HG03342 (cell line): ENCODE measurements around the gene PLPPR3.

Experiments
- ATAC-seq: cut with Tn5 transposase; IDR thresholded peaks from one replicate; pipeline ENCODE4 v1.9.1; 2021; ENCODE audit warnings: mild to moderate bottlenecking, moderate library complexity; ENCODE audit not compliant: unreplicated experiment

Gene PLPPR3

GRCh38 chr19:797528-798414, 24.0 kb downstream of the PLPPR3 start:
- ATAC-seq = peak; percentile 35

DNA sequence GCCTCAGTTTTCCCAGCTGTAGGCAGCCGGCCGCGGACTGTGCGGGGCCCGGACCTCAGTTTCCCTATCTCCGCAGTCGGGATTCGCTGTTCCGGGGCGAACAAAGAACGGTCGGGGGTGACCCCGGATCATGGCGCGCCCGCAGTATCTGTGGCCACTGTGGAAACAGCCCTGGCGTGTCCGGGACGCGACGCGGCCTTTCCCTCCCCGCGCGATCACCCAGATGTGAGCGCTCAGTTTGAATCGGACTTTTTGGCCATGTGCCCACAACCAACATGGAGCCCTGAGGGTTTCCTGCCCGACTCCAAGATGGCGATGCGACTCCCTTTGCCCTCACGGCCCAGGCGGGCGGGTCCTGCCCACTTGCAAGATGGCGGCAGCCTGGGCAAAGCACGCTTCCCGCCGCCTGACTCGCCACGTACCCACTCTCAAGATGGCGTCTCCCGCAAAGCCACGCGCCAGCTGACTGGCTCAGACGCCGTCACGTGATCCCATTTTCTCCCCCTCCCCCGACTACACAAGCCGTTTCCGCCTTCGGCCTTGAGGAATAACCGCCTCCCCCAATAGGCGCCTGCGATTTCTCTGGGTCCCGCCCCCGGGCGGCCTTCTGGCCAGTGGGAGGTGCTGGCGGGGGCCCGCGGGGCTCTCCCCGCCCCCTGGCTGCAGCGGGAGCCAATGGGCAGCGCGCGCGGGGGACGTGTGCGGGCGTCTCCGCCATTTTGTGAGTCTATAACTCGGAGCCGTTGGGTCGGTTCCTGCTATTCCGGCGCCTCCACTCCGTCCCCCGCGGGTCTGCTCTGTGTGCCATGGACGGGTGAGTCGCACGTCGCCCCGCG, 24.8 kb downstream of the PLPPR3 start, which contains the start of gene PTBP1:
Gene PTBP1 (plus strand): TSS at position 761 of the 836 bp plus-strand sequence. CDS start 46 bp downstream, at position 807.
- ATAC-seq = peak; percentile 77

DNA sequence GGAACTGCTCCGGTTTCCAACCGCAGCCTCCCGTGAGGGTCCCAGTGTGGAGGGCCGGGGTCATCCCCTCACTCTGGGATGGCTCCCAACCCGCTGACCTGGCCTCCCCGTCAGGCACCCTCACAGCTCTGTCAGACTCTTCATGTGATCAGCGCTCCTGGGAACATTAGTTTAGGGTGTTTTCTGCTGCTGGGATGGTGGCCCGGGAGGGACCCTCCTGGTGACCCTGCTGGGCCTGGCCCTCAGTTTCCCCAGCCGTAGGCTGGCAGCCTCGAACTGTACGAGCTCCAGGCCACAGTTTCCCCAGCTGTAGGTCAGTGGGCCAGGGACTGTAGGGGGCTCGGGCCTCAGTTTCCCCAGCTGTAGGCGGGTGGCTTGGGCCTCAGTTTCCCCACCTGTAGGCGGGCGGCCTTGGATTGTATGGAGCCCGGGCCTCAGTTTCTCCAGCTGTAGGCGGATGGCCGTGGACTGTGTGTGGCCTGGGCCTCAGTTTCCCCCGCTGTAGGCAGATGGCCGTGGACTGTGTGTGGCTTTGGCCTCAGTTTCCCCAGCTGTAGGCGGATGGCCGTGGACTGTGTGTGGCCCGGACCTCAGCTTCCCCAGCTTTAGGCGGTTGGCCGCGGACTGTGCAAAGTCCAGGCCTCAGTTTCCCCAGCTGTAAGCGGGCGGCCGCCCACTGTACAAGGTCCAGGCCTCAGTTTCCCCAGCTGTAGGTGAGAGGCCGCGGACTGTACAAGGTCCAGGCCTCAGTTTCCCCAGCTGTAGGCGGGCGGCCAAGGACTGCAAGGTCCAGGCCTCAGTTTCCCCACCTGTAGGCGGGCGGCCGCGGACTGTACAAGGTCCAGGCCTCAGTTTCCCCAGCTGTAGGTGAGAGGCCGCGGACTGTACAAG, 25.8 kb downstream of the PLPPR3 start:
- no peak for ATAC-seq

DNA sequence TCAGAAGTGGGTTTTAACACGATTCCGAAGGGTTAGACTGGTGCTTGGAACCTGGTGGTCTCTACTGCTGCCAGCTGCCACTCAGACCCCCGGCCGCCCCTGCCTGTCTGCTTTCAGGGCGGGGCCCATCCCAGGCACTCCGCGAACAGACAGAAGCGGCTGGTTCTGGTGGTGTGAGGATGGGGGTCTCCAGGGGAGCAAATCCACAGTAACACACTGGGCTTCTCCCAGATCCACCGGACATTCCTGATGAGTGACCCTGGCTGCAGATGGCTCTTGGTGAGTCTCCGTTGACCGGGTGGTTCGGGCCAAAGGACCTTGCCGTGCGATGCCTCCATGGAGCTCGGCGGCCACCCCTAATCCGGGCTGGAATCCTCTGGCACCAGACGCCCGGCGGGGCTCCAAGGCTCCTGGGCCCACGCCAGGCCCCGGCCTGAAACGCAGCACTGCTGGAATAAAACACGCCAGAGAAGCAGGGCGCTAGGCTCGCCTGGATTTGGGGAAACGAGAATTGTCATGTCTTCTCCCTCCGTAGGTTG, 26.6 kb downstream of the PLPPR3 start:
- ATAC-seq = no peak

GRCh38 chr19:793806-794205, 27.9 kb downstream of the PLPPR3 start:
- ATAC-seq = no peak

DNA sequence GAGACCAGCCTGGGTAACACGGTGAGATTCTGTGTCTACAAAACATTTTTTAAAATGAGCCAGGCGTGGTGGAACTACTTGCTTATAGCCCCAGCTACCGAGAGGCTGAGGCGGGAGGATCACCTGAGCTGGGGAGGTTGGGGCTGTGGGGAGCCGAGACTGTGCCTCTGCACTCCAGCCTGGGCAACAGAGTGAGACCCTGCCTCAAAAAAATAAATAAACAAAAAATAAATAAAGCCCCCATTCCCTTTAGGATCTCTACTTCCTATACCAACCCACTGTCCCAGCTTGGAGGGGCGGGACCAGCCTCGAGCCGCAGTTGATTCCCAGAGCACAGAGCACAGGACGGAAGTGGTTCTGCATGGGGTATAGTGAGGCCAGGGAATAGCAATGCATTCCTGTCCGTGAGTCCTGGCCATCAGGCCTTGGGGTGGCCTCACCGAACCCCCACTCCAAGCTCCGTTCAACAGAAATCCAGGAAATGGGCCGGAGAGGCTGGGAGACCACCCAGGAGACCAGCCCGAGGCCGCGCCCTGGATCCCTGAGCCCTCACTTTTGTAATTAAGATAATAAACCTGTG, 29.4 kb downstream of the PLPPR3 start:
- no peak for ATAC-seq

GRCh38 chr19:791567-792305, 30.0 kb downstream of the PLPPR3 start:
- ATAC-seq = no peak

DNA sequence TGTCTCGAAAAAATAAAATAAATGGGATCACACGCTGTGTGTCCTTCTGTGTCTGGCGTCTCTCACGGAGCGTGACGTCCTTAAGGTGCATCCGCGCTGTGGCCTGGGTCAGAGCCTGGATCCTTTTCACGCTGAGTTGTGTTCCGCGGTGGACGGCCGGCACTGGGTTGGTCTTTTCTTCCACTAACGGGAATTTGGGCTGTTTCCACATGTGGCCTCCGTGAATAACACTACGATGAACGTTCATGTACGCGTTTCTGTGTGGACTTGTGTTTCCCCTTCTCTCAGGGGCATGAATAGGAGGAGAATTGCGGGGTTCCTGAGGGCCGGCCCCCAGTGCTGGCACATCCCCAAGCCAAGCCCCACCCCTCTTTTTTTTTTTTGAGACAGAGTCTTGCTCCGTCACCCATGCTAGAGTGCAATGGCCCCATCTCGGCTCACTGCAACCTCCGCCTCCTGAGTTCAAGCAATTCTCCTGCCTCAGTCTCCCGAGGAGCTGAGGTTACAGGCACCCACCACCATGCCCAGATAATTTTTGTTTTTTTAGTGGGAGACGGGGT, 30.7 kb downstream of the PLPPR3 start:
- ATAC-seq = no peak

DNA sequence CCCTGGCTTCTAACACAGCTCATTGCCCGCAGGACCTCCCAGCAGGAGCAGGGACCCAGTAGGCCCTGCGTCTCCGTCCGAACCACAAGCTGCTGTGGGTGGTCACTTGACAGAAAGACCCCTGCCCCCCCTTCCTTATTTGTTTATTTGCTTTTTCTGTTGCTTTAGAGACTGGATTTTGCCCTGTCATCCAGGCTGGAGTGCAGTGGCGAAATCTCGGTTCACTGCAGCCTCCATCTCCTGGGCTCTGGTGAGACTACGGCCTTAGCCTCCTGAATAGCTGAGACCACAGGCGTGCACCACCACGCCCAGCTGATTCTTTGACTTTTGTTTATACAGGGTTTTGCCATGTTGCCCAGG, 32.1 kb downstream of the PLPPR3 start:
- no peak for ATAC-seq

GRCh38 chr19:788983-789700, 32.6 kb downstream of the PLPPR3 start:
- no peak for ATAC-seq

DNA sequence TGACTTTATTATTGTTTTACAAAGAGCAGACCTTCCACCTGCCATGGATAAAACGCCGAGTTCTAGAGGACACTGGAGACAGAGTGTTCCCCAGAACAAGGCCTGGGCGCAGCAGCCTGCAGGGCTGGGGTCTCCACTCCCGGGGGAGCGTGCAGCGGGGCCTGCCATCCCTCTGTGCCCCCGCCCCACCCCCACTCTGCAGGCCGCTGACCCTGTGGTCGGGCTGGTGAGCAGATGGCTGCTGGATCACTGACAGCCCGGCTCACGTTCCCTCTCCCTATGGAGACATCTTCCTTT, 33.1 kb downstream of the PLPPR3 start:
- ATAC-seq = no peak

DNA sequence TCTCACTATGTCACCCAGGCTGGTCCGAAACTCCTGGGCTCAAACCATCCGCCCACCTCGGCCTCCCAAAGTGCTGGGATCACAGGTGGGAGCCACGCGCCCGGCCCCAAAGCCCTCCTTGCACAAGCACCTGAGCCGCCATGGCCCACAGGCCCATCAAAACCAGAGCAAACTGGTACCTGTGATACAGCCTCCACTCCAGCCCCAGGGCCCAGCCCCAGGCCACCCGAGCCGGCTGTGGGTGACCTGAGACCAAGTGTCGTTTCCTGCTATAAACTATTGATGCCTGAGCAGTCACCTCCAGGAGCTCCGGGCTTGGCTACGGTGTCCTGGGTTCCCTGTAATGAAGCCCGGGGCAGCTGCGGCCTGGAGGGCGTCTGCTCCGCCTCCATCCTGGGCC, 34.2 kb downstream of the PLPPR3 start:
- no peak for ATAC-seq

DNA sequence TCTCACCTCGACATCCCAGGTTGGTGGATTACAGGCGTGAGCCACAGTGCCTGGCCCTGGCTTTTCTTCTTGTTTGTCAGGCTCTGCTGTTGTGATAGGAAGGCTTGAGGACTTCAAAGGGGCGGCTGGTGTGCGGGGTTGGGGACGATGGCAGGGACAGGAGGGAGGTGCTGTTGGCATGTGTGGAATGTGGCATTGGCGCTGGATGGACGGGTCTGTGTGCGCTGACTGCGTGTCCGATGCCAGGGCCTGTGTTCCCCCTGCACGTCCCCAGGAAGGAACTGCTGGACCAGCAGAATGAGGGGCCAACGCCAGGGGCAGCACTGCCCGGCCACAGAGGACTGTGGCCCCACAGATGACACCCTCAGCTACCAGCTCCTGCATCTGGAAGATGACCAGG, 37.2 kb downstream of the PLPPR3 start:
- ATAC-seq = no peak

DNA sequence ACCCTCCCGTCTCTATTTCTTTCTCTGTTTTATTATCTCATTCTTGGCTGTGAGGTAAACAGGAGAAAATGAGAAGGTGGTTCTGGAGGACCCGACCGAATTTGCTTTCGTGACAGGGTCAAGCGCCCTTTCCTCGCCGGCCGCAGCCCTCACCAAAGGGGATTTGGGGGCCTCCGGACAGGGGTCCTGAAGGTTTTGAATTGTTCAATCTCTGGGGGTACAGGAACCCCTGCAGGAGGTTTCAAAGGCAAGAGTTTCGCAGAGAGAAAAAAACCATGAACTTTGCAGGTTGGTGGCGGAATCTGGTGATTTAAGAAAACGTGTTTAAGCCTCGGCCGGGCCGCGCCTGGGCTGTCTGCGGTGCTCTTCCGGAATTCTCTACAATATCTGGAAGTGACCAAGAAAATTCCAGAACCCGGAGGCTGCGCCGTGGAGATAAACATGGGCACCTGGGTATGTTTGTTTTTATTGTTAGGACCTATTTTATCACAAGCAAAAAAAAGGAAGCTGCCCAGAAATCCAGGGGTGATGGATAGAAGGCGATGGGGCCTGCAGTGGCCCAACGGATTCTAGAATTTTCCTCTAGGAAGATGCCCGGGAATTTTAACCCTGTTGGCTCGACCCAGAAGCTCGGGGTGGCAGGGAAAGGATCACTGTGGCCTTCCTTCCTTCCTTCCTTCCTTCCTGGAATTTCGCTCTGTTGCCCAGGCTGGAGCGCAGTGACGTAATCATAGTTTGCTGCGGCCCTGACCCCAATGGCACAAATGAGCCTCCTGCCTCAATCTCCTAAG, 38.7 kb downstream of the PLPPR3 start:
- ATAC-seq = no peak

GRCh38 chr19:782185-782877, 39.4 kb downstream of the PLPPR3 start:
- ATAC-seq = no peak

- ATAC-seq = no peak
These were observed 40.0 kb downstream of the PLPPR3 start for GRCh38 chr19:781800-782184.

DNA sequence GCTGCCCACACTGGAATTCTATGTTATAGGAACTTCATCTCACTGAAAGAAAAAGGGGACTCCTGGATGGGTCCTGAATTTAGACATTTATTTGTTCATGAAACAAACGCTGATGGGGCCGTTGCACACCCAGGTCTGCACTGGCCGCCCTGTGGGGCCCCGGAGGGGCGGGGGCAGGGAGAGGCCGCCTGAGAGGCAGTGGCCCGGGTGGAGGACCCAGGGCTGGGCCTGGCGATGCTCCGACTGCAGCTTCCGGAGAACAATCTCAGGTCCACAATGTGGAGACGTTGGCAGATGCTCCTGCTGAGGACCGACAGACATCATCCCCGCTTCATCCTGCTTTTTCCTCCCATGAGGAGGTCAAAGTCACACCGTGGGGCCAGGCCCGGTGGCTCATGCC, 40.8 kb downstream of the PLPPR3 start:
- no peak for ATAC-seq
